BE2C (cell line): Measurements from ENCODE around the gene CASP10.
A peak's percentile ranks its signal among the peaks of the same experiment; 100 is the strongest.
"Not testable (repeated sequence)": the region's sequence is repeated elsewhere in the genome, so short reads cannot be mapped to it uniquely, and the experiment has no call there.

Experiments
- DNase-seq: peaks from one replicate; pipeline ENCODE4 v3.0.0-alpha.2; 2020
- H3K27me3 ChIP-seq: fragments of 250-450 bp; sonication (Bioruptor Pico); 2 replicates; pipeline ENCODE4 v1.5.1; 2020; ENCODE audit warnings: mild to moderate bottlenecking
- H3K36me3 ChIP-seq: fragments of 250-450 bp; sonication (Bioruptor Pico); 2 replicates; pipeline ENCODE4 v1.5.1; 2020; ENCODE audit warnings: mild to moderate bottlenecking
- H3K4me1 ChIP-seq: fragments of 250-450 bp; sonication (Bioruptor Pico); 2 replicates; pipeline ENCODE4 v1.5.1; 2020
- H3K4me3 ChIP-seq: 2 replicates; pipeline ENCODE4 v1.5.1; 2011; ENCODE audit warnings: low read depth, low read length
- H3K9me3 ChIP-seq: fragments of 250-450 bp; sonication (Bioruptor Pico); 2 replicates; pipeline ENCODE4 v1.5.1; 2020
- TF ChIP-seq, protein P1 (sequence below): IDR thresholded peaks from 2 replicates; pipeline ENCODE4 v1.5.1; 2012; ENCODE audit warnings: mild to moderate bottlenecking, low read depth, low read length

The CASP10 gene

DNA sequence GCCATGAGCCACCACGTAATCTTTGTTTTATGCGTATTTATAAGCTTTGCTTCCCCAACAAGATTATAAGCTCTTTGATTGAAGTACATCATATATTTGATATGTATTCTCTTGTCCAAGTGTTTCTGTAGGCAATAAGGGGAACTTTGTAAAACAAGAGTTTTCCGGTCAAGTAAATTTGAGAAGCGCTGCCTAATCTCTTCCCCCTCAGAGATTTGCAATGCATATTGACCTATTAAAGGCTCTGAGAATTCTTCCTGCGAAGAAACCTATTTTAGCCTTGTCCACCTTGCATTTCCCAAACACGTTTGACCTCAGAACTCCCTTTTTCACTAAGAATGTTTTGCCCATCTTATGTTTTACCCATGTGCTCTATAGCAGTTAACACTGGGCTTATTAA lies 26.9 kb upstream of the CASP10 start:
- no peak overlapping the region for H3K4me3 ChIP-seq
- TF ChIP-seq, protein P1, sequence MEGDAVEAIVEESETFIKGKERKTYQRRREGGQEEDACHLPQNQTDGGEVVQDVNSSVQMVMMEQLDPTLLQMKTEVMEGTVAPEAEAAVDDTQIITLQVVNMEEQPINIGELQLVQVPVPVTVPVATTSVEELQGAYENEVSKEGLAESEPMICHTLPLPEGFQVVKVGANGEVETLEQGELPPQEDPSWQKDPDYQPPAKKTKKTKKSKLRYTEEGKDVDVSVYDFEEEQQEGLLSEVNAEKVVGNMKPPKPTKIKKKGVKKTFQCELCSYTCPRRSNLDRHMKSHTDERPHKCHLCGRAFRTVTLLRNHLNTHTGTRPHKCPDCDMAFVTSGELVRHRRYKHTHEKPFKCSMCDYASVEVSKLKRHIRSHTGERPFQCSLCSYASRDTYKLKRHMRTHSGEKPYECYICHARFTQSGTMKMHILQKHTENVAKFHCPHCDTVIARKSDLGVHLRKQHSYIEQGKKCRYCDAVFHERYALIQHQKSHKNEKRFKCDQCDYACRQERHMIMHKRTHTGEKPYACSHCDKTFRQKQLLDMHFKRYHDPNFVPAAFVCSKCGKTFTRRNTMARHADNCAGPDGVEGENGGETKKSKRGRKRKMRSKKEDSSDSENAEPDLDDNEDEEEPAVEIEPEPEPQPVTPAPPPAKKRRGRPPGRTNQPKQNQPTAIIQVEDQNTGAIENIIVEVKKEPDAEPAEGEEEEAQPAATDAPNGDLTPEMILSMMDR, result no peak
- H3K36me3 ChIP-seq, result peaks cover 2% of the 10 kb centered on the region; the same call in 1 of the 2 replicates
- no peaks in the 10 kb centered on the region for H3K9me3 ChIP-seq
- no peak for DNase-seq
- no peaks in the 10 kb centered on the region for H3K27me3 ChIP-seq
- H3K4me1 ChIP-seq, result peaks cover 9% of the 10 kb centered on the region

DNA sequence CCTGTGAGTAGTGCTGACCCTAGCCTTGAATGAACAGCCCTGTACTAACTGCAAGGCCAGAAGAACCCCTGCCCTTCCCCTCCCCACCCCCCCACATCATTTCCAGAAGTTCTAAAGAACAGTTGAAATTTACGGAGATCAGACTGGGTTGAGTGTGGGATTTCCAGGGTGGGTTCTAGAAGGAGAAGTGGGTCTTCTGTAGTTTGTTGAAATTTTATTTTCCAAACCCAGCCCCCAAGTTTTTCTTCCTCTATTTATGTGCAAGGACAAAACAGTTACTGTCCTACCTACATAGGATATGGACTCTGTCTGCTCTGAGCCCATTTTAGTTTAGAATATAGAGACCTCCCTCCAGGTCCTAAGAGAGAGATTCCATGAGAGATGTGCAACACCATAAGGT lies 26.3 kb upstream of the CASP10 start:
- Histone ChIP-seq H3K27me3 (no peaks in the 10 kb centered on the region), H3K4me1 (peaks cover 6% of the 10 kb centered on the region), H3K4me3 (no peak overlapping the region), H3K36me3 (peaks cover 2% of the 10 kb centered on the region; the same call in 1 of the 2 replicates), H3K9me3 (no peaks in the 10 kb centered on the region)
- TF ChIP-seq, protein P1, result no peak
- no peak for DNase-seq

DNA sequence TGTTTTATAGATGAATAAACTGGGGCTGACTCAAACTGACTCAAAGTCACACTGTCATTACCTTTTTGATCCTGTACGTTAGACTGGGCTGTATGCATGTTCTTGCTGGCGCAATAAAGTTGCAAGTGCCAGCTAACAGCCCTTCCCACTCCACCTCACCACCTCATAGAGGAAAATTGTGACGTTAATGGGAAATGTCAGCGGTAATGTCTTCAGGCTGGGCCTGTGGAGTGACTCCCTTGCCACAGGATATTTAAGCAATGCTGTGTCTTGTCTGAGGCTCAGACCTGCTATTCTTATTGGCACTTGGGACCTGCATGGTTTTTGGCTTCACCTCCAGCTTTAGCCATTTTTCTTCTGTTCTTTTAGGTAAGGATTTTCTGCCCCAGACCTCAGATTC lies 25.2 kb upstream of the CASP10 start:
- Histone ChIP-seq H3K9me3 (no peaks in the 10 kb centered on the region), H3K27me3 (no peaks in the 10 kb centered on the region), H3K4me1 (peaks cover 6% of the 10 kb centered on the region), H3K36me3 (no peaks in the 10 kb centered on the region), H3K4me3 (no peak overlapping the region)
- no peak for DNase-seq
- TF ChIP-seq, protein P1, result no peak

DNA sequence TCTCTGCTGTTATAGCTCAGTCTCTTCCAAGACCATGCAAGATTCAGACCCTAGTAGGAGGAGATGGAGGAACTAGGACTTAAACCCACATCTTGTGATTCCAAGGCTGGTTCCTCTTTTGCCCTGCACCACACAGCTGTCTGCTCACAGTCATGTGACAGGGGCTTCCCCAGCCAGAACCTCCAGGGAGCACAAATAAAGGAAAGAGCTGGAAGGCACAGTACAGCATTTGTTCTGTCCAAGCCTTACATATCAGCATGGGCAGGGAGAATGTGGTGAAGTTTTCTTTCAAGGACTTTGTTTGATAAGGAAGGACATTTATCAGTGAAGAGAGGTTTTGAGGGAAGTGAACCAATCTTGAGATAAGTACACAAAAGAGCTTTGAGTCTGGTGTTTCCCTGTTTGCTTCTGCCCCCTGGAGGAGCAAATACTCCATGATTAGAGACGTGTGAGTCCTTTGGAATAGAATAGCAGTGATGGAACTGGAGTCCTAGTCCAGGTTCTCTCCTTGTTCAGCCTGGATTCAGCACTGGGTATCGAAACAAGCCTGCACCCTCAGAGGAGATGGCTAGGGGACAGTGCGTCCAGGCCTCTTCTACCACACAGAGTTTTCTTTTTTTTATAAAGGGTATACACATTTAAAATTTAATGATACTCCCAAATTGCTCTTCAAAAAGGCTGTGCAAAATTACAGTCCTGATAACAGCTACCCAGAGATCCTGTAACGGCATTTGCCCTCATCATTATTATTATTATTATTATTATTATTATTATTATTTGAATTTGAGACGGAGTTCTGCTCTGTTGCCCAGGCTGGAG lies 24.6 kb upstream of the CASP10 start:
- H3K9me3 ChIP-seq, result no peaks in the 10 kb centered on the region
- TF ChIP-seq, protein P1, result peak; percentile 93
- H3K4me1 ChIP-seq, result peaks cover 6% of the 10 kb centered on the region
- no peaks in the 10 kb centered on the region for H3K36me3 ChIP-seq
- no peaks in the 10 kb centered on the region for H3K27me3 ChIP-seq
- DNase-seq, result peak; percentile 75
- no peak overlapping the region for H3K4me3 ChIP-seq

DNA sequence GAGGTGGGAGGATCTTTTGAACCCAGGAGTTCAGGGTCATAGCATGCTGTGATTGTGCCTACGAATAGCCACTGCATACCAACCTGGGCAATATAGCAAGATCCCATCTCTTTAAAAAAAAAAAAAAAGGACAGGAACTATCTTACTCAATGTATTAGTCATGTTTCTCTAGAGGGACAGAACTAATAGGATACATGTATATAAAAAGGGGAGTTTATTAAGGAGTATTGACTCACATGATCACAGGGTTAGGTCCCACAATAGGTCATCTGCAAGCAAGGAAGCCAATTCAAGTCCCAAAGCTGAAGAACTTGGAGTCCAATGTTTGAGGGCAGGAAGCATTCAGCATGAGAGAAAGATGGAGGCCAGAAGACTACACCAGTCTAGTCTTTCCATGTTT lies 18.8 kb upstream of the CASP10 start:
- no peaks in the 10 kb centered on the region for H3K36me3 ChIP-seq
- TF ChIP-seq, protein P1, result no peak
- H3K27me3 ChIP-seq, result no peaks in the 10 kb centered on the region
- no peaks in the 10 kb centered on the region for H3K9me3 ChIP-seq
- no peak for DNase-seq
- no peak overlapping the region for H3K4me3 ChIP-seq
- no peaks in the 10 kb centered on the region for H3K4me1 ChIP-seq

DNA sequence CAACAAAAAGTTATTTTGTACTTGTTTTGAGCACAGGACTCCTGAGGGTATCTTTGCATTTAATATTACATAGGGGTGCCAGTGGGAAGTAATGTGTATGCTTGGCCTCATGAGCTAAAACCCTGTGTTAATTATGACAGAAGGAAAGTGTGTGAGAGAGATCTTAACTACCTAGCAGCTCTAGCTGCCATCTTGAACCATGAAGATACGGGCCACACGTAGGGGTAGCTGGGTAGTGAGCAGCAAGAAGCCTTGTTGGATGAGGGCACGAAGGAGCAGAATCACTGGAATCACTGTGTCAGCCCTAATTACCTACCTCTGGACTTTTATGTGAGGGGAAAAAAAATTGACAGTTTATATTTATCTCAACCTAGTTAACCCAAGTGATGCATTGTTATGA lies 15.4 kb upstream of the CASP10 start:
- TF ChIP-seq, protein P1, result no peak
- no peaks in the 10 kb centered on the region for H3K27me3 ChIP-seq
- H3K36me3 ChIP-seq, result no peaks in the 10 kb centered on the region
- no peak for DNase-seq
- no peaks in the 10 kb centered on the region for H3K9me3 ChIP-seq
- H3K4me1 ChIP-seq, result no peaks in the 10 kb centered on the region
- H3K4me3 ChIP-seq, result no peak overlapping the region

DNA sequence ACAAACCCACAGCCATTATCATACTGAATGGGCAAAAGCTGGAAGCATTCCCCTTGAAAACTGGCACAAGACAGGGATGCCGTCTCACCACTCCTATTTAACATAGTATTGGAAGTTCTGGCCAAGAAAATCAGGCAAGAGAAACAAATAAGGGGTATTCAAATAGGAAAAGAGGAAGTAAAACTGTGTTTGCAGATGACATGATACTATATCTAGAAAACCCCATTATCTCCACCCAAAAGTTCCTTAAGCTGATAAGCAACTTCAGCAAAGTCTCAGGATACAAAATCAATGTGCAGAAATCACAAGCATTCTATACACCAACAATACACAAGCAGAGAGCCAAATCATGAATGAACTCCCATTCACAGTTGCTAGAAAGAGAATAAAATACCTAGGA lies 14.4 kb upstream of the CASP10 start:
- H3K27me3 ChIP-seq, DNase-seq, H3K4me3 ChIP-seq, H3K36me3 ChIP-seq, H3K9me3 ChIP-seq, H3K4me1 ChIP-seq: not testable (repeated sequence)
